ENCODE measurements around the gene CHD6.
"Not testable (repeated sequence)": the region's sequence is repeated elsewhere in the genome, so short reads cannot be mapped to it uniquely, and the experiment has no call there.

CHD6 gene

DNA sequence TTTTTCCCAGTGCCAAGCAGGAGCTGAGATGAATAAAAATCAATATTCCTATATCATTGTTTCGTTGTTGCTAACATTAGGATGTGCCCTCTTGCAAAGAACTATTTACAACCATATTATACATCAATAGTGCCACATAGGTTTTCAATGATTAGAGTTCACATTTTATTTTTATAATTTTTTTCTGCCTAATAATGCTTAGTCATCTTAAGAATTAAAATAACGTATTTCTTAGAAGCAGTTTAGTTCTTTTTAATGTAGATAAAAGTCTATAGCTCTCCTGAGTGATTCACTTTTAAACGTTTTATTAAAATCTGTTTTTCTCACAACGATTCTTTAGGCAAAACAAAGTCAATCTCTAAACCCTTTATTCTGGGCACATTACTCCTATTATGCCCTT lies 71.6 kb downstream of the CHD6 start:
- no peaks in the 10 kb centered on the region for H3K36me3 ChIP-seq (replicated peaks)
- DNase-seq, result no peak
- H3K4me3 ChIP-seq (ENCODE audit: low read depth, low read length), result no peak overlapping the region
- H3K27me3 ChIP-seq (replicated peaks), result no peaks in the 10 kb centered on the region
- H3K27ac ChIP-seq, result no peak overlapping the region
- in situ Hi-C loops (cut with HindIII; ENCODE audit: low pct_ligation_motif_present, low sequenced_read_pairs), result no loop called here
- TF ChIP-seq, protein P1, sequence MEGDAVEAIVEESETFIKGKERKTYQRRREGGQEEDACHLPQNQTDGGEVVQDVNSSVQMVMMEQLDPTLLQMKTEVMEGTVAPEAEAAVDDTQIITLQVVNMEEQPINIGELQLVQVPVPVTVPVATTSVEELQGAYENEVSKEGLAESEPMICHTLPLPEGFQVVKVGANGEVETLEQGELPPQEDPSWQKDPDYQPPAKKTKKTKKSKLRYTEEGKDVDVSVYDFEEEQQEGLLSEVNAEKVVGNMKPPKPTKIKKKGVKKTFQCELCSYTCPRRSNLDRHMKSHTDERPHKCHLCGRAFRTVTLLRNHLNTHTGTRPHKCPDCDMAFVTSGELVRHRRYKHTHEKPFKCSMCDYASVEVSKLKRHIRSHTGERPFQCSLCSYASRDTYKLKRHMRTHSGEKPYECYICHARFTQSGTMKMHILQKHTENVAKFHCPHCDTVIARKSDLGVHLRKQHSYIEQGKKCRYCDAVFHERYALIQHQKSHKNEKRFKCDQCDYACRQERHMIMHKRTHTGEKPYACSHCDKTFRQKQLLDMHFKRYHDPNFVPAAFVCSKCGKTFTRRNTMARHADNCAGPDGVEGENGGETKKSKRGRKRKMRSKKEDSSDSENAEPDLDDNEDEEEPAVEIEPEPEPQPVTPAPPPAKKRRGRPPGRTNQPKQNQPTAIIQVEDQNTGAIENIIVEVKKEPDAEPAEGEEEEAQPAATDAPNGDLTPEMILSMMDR (IDR thresholded peaks at IDR 0.05; ENCODE audit: low read depth, low read length, missing control alignments), result no peak

DNA sequence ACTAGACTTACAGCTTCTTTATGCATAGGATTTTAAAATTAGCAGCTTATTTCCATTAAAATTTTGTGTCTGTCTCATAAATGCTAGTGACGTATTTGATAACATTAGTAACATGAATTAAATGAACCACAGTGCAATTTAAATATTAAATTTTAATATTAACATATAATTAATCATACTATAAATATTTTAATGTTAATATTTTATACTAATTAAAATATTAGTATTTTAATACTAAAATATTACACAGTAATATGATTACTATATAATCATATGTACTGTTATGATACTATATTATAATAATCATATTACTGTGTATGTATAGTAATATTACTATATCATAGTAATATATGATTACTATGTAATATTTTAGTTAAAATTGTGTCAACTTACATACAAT lies 73.7 kb downstream of the CHD6 start:
- Histone ChIP-seq H3K27ac (no peak overlapping the region), H3K27me3 (replicated peaks) (no peaks in the 10 kb centered on the region), H3K4me3 (ENCODE audit: low read depth, low read length) (no peak overlapping the region), H3K36me3 (replicated peaks) (no peaks in the 10 kb centered on the region)
- TF ChIP-seq, protein P1 (IDR thresholded peaks at IDR 0.05; ENCODE audit: low read depth, low read length, missing control alignments), result no peak
- no peak for DNase-seq
- in situ Hi-C loops (cut with HindIII; ENCODE audit: low pct_ligation_motif_present, low sequenced_read_pairs), result no loop called here

DNA sequence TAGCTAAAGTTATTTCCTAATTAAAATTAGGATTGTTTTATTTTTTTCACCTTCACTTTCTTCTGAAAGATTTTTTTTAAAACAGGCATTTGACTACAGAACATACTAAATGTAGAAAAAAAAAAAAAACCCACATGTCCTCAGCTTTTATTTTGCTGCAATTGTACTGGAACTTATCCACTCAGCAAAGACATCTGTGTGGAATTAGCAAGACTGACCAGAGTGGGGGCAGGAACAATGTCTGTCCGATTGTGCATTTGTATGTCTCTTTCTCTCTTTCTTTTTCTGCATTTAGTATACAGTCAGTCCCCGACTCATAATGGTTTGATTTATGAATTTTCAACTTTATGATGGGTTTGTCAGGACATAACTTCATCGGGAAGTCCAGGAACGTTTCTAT lies 77.3 kb downstream of the CHD6 start:
- in situ Hi-C loops (cut with HindIII; ENCODE audit: low pct_ligation_motif_present, low sequenced_read_pairs), result no loop called here
- Histone ChIP-seq H3K27me3 (replicated peaks) (no peaks in the 10 kb centered on the region), H3K27ac (no peak overlapping the region), H3K4me3 (ENCODE audit: low read depth, low read length) (no peak overlapping the region), H3K36me3 (replicated peaks) (no peaks in the 10 kb centered on the region)
- TF ChIP-seq, protein P1 (IDR thresholded peaks at IDR 0.05; ENCODE audit: low read depth, low read length, missing control alignments), result no peak
- DNase-seq, result no peak

DNA sequence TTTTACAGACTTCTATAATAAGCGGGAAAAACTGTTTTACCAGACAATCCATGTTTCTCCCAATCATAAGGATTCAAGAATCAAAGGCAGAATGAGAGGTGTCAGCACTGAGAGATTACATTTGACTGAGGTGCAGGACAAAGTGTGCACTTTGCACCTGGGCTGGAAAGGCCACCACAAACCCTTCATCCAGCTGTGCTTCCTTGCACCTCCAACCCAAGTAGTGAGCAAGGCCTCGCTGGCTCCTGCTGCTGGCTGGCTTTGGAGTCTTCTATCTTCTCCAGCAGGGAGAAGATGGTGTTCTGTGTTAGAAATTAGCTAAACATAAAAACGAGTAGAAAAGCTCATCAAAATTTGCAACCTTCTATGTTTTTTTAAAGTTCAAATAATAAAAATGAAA lies 77.7 kb downstream of the CHD6 start:
- Histone ChIP-seq H3K4me3 (ENCODE audit: low read depth, low read length) (no peak overlapping the region), H3K27ac (no peak overlapping the region), H3K36me3 (replicated peaks) (no peaks in the 10 kb centered on the region), H3K27me3 (replicated peaks) (no peaks in the 10 kb centered on the region)
- in situ Hi-C loops (cut with HindIII; ENCODE audit: low pct_ligation_motif_present, low sequenced_read_pairs), result no loop called here
- DNase-seq, result no peak
- TF ChIP-seq, protein P1 (IDR thresholded peaks at IDR 0.05; ENCODE audit: low read depth, low read length, missing control alignments), result no peak

DNA sequence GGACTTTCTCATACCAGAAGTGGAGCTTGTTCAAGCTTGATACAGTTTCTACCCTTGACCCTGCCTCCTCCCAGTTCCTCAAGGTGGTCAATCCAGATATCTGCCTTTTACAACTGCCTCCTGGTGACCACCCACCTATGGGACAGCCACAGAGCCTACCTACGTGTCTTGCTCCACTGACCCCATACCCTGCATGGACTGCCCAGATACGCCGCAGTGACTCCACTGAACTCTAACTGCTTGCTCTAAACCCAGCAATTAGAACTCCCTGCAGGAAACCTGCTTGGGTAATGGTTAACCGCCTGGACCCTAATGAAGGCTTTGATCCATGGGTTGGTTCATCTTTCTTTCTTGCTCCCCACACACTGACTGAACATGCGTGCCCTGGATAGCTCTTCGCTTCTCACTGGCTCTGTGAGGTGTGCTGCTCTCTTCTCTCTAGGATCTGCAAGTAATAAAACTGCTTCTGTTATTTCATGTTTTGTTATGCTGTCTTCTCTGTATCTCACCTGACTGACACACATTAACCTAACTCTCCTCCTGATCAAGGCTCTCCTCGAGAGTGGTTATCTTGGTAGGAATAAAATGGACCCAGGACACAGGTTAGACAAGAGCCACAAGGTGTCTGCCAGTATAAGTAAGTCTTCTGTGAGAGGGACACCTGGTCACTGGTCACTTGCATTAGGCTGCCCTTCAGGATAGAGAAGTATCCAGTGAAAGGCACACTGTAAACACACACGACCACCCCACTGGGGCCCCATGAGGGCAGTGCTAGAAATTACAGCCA lies 79.2 kb downstream of the CHD6 start:
- Histone ChIP-seq H3K27me3 (replicated peaks) (no peaks in the 10 kb centered on the region), H3K27ac (no peak overlapping the region), H3K4me3 (ENCODE audit: low read depth, low read length) (no peak overlapping the region), H3K36me3 (replicated peaks) (no peaks in the 10 kb centered on the region)
- in situ Hi-C loops (cut with HindIII; ENCODE audit: low pct_ligation_motif_present, low sequenced_read_pairs), result no loop called here
- TF ChIP-seq, protein P1 (IDR thresholded peaks at IDR 0.05; ENCODE audit: low read depth, low read length, missing control alignments), result no peak
- DNase-seq, result no peak

DNA sequence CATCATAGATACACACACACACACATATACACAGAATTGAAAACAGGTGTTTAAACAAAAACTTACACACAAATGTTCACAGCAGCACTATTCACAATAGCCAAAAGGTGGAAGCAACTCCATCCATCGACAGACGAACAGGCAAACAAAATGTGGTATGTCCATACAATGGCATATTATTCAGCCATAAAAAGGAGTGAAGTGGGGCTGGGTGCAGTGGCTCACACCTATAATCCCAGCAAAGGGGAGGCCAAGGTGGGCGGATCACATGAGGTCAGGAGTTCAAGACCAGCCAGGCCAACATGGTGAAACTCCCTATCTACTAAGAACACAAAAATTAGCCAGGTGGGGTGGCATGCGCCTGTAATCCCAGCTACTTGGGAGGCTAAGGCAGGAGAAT lies 80.3 kb downstream of the CHD6 start:
- H3K27ac ChIP-seq, result no peak overlapping the region
- in situ Hi-C loops (cut with HindIII; ENCODE audit: low pct_ligation_motif_present, low sequenced_read_pairs), result no loop called here
- no peaks in the 10 kb centered on the region for H3K36me3 ChIP-seq (replicated peaks)
- no peaks in the 10 kb centered on the region for H3K27me3 ChIP-seq (replicated peaks)
- TF ChIP-seq, protein P1 (IDR thresholded peaks at IDR 0.05; ENCODE audit: low read depth, low read length, missing control alignments), result no peak
- DNase-seq, result no peak
- no peak overlapping the region for H3K4me3 ChIP-seq (ENCODE audit: low read depth, low read length)

DNA sequence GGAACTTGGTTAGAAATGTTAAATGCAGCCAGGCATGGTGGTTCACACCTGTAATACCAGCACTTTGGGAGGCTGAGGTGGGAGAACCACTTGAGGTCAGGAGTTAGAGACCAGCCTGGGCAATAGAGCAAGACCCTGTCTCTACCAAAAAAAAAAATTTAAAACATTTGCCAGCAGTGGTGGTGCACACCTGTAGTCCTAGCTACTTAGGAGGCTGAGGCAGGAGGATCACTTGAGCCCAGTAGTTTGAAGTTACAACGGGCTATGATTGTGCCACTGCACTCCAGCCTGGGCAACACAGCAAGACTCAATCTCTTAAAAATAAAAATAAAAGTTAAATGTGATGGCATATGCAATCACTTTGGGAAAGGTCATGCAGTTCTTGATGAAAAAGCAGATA lies 82.6 kb downstream of the CHD6 start:
- in situ Hi-C loops (cut with HindIII; ENCODE audit: low pct_ligation_motif_present, low sequenced_read_pairs); H3K27me3 ChIP-seq (replicated peaks); H3K27ac ChIP-seq; DNase-seq; H3K36me3 ChIP-seq (replicated peaks); H3K4me3 ChIP-seq (ENCODE audit: low read depth, low read length): not testable (repeated sequence)
